SK-MEL-5 (cell line): ENCODE results near the gene MED1. TPM values are rescaled to one million over a fixed set of nuclear protein-coding genes. Genes with fewer than 3 reads are reported as not detected.
"Not testable (repeated sequence)": the region's sequence is repeated elsewhere in the genome, so short reads cannot be mapped to it uniquely, and the experiment has no call there.

Experiments used
- DNase-seq: peaks from one replicate; pipeline ENCODE4 v3.0.0-alpha.2; 2016; ENCODE audit warnings: low read depth, low spot score
- in situ Hi-C: cut with HindIII; loops from 2 replicates; pipeline ENCODE4 v1.10.0; 2016; ENCODE audit warnings: low sequenced_read_pairs, high pct_unique_total_duplicates, low pct_unique_long_range_greater_than_20kb
- total RNA-seq: library from RNA; depleted of rRNA; stranded (reverse); fragments of >200 nt; shearing (Covaris generic); gene quantifications from 2 replicates; pipeline ENCODE4 v1.2.3, GENCODE V29; 2014

The MED1 gene
- total RNA-seq, 1 experiment from 2014 or later = 22.1 TPM

DNA sequence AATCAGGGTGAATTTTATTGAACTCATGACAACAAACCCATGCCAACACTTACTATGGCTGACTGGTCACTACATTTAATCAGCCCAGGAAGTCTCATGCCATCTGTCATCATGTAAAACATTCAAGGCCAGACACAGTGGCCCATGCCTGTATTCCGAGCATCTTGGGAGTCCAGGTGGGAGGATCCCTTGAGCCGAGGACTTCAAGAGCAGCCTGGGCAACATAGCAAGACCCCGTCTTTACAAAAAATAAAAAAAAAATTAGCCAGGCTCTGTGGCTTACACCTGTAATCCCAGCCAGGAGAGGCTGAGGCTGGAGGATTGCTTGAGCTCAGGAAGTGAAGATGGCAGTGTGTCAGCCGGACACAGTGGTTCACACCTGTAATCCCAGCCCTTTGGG lies 4.9 kb upstream of the MED1 start:
- in situ Hi-C loops = no loop called here
- no peak for DNase-seq

DNA sequence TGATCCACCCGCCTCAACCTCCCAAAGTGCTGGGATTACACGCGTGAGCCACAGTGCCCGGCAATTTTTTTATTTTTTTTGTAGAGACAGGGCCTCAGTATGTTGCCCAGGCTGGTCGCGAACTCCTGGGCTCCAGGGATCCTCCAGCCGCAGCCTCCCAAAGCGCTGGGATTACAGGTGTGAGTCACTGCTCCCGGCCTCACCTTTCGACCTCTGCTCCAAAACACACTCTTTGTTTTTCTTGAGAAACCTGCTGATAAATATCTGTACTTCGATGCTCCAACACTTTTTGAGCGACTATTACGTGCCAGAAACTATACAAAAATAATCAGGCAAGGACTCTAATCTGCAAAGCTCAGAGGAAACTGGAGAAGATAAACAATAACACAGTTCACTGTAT lies 1.0 kb downstream of the MED1 start:
- no peak for DNase-seq
- in situ Hi-C loops = no loop called here

DNA sequence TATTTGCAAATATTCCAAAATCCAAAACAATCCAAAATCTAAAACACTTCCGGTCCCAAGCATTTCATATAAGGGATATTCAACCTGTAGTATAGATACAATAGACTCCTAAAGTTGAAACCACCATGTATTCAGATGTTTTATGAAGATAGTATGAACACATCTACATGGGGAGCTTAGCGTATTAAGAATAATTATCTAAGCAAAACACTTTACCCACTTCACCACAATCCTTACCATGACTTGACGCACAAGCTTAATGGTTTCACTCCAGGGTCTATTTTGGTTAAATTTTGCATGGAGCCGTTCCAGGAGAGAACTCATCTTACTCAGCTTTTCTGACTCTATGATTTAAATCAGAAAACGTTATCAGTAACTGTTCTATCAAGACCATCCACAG lies 3.5 kb downstream of the MED1 start:
- DNase-seq = no peak
- in situ Hi-C loops = no loop called here

DNA sequence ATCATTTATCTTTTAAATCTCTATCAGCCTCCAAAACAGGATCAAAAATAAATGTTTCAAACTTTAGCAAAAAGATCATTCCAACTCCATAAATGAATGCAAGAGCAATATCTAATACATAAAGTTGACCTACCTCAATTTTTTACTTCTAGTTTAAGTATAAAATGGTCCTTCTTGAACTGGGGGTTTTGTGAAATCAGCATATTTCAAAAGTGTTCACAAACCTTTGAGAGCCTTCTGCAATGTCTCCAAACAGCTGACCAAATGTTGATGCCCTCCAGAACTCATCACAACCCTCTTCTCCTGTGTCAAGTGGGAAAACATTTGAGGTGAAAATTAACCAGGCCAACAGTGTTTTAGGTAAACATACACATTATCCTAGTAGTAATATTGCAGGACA lies 7.7 kb downstream of the MED1 start:
- DNase-seq = no peak
- in situ Hi-C loops = no loop called here

DNA sequence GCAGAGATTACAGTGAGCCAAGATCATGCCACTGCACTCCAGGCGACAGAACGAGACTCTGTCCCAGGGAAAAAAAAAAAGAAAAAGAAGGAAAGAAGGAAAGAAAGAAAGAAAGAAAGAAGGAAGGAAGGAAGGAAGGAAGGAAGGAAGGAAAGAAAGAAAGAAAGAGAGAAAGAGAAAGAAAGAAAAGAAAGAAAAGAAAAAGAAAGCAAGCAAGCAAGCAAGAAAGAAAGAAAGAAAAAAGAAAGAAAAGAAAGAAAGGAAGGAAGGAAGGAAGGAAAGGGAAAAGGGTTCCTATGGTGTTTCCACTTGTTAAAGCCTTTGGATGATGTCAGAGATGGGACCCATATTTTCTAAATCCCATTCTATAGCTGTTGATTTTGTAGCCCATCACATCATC lies 11.2 kb downstream of the MED1 start:
- DNase-seq, in situ Hi-C loops: not testable (repeated sequence)

GRCh38 chr17:39429600-39429999 lies 21.5 kb downstream of the MED1 start:
- DNase-seq = no peak
- in situ Hi-C loops = no loop called here

GRCh38 chr17:39416141-39416540 lies 34.9 kb downstream of the MED1 start:
- in situ Hi-C loops = no loop called here
- no peak for DNase-seq

GRCh38 chr17:39410279-39410678 lies 40.8 kb downstream of the MED1 start:
- no peak for DNase-seq
- in situ Hi-C loops = no loop called here

GRCh38 chr17:39408360-39408759 lies 42.7 kb downstream of the MED1 start:
- in situ Hi-C loops = no loop called here
- no peak for DNase-seq

DNA sequence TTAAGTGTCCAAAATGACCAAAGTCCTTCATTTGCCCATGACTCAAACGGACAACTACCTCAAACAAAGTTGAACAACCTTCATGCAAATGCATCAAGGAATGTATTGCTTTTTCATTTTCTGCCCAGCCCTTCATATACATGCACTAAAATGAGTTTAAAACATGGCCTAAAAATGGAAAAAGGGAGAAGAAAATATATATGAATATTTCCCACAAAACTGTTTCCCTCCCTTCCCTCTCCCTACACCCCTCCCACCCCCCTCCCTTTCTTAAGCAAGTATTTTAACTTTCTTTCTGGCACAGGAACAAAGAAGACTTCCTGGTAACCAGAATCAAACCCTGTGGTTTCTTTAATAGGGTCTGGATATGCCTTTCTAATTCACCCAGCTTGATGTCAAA lies 44.1 kb downstream of the MED1 start:
- no peak for DNase-seq
- in situ Hi-C loops = no loop called here

GRCh38 chr17:39405436-39405835 lies 45.6 kb downstream of the MED1 start:
- in situ Hi-C loops = no loop called here
- no peak for DNase-seq

- DNase-seq = peak; percentile 20
Observed at GRCh38 chr17:39404542-39405378, 46.3 kb downstream of the MED1 start.

DNA sequence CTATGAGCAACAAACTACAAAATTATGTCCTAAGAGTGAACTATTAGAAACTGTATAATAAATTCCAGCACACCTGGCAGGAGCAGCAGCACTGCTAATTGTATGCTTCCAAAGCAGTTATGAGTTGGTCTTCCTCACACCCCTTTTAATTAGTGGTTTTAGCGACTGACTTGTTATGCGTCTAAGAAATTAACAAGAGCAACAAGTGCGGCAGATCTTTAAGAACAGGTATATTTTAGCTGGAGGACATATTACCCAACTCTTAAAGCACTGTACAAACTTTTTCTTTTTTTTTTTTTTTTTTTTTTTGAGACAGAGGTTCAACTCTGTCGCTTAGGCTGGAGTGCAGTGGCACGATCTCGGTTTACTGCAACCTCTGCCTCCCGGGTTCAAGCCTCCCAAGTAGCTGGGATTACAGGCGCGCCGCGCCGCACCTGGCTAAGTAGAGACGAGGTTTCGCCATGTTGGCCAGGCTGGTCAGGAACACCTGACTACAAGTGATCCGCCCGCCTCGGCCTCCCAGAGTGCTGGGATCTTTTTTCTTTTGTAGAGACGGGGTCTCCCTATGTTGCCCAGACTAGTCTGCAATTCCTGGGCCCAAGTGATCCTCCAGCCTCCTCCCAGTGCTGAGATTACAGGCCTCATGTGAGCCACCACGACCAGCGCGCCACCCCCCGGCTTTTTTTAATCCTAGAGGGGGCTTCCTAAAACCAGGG lies 48.0 kb downstream of the MED1 start:
- DNase-seq = no peak
- in situ Hi-C loops = no loop called here

More at GRCh38 chr17:39404542-39405378, 46.3 kb downstream of the MED1 start:
- in situ Hi-C loops = no loop called here

DNA sequence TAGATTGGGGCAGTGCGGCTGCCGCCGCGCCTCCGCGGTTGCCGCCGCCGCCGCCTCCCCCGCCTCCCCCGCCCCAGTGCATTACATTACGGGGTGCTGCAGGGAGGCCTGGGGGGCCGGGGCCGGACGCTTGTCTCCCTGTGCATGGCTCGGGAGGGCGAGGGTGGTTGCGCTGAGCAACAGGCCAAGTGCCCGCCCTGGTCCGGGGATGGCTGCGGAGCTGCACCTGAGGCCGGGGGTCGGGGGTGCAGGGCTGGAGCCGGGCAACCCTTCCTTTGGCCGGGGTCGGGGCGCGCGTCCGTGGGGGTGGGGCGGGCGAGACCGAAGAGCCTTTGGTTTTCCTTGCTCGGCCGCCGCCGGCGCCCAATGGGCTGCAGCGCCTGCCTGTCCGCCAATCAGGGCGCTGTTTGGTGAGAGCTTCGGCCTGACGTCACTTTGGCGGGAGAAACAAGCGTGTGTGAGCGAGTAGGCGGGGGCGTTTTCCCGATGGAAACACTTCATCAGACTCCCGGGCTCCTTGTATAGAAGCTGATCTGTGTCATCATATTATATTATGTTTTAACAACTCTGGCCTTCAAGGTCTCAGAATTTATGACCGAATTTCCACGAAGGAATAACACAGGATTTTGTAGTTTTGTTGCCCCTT lies 48.7 kb downstream of the MED1 start:
- in situ Hi-C loops = no loop called here
- peak; percentile 96 for DNase-seq

DNA sequence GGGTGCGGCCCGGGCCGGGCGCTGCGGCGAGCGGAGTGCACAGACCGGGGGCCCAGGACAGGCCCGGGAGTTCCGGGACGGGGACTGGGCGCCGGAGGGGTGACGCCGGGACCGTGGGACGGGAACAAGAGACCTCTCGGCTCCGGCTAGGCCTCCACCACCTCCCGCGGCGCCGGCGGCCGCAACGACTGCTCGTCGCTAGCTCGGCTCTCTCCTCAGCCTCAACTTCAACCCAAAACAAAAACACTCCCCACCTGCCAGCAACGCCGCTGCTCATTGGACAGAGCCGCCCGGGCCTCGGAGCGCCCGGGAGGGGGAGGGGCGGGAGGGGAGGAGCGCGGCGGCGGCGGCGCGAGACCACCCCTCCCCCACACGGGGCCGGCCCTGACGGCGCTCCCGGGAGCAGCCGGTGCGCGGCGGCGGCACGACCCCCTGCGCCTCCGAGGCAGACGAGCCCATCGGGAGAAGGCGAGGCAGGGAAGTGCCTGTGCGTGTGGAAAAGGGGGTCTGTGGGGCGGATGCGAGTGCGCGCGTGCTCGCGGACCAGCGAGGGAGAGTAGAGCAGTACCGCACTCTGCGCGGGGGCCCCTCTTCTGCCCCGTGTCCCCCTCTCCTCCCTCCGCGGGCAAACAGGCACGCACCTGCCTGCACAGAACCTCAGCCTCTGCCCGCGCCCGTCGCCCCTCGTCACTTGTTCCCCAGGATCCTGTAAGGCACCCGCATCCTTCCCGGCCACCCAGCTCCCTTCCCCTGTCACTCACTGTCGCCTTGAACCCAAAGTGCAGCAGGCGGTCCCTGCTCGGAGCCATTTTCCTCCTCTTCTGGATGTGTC lies 49.4 kb downstream of the MED1 start, which contains the start of gene FBXL20:
Gene FBXL20 (minus strand): TSS at position 215 of the 832 bp plus-strand sequence. CDS start 224 bp downstream, outside the sequence.
- in situ Hi-C loops = no loop called here
- DNase-seq = peak; percentile 93

DNA sequence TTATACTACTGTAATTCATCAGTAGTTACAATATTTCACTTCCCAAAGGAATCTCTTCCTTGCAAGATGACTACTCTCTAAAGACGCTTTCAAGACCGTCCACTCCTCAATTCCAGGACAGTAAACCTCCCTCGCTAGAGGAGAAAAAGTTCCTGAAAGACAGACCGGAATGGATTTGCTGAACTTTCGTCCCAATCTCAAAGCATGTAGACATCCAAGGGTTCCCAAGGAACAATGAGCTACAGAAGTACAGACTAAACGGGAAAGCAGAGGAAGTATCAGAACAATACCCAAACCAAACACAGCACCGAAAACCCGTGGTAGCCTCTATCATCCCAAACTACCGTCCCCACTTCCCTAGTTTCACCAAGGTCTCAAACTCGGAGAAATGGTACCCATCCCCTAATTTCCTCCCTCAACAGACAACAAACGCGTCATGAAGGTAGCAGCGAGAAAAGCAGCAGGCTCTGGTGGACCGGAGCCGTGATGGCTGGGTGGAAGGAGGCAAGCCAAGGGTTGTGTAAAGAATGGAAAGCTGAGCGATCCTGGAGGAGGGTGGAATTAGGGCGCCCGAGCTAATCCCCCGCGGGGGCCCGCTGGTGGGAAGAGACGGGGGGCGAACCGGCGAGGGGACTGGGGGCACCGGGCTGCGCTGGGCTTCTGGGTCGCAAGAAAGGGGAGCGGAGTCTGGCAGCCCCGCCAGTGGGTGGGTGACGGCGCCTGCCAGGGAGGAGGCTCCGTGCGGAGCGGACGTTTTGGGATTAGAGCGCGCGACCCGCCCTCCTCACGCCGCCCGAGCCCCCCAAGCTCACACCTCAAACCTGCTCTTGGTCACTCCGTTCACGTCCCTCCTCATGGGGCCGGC lies 50.3 kb downstream of the MED1 start:
- in situ Hi-C loops = no loop called here
- DNase-seq = peak; percentile 20

- no peak for DNase-seq
- in situ Hi-C loops = no loop called here
Observed at GRCh38 chr17:39399791-39400190, 51.3 kb downstream of the MED1 start.
